22Rv1 (cell line): Measurements from ENCODE around the gene CTBP2.

Experiments used
- H3K27ac ChIP-seq: fragments of 450-650 bp; 2 replicates; pipeline ENCODE4 v1.5.1; 2017
- ZFX ChIP-seq: fragments of 450-650 bp; IDR thresholded peaks from 2 replicates; pipeline ENCODE4 v1.6.1; 2017; ENCODE audit warnings: antibody characterized with exemption, borderline replicate concordance
- TF ChIP-seq, protein P1 (sequence below): fragments of 450-650 bp; IDR thresholded peaks from 2 replicates; pipeline ENCODE4 v1.5.1; 2017; ENCODE audit warnings: mild to moderate bottlenecking

CTBP2 gene

DNA sequence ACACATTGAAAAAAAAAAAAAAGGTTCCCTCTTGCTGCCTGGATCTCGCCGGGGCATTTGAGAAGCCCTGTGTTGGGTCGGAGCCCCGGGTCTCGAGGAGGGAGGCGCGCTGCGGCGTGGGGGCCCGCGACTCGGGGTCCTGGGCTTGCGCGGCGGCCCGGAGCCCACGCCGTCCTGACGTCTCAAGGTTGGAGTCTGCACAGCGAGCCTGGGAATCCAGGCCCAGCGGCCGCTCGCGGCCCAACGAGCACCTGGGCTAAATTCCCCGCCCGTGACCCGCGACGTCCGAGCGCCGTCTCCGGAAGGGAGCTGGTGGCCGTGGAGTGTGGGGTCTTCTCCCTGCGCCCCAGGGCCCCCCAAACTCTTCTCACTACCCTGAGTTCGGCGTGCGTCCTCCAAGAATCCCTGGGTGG is 1.4 kb upstream of the CTBP2 start:
- H3K27ac ChIP-seq, result peak overlapping the region; percentile 86
- TF ChIP-seq ZFX, result no peak
- TF ChIP-seq, protein P1, sequence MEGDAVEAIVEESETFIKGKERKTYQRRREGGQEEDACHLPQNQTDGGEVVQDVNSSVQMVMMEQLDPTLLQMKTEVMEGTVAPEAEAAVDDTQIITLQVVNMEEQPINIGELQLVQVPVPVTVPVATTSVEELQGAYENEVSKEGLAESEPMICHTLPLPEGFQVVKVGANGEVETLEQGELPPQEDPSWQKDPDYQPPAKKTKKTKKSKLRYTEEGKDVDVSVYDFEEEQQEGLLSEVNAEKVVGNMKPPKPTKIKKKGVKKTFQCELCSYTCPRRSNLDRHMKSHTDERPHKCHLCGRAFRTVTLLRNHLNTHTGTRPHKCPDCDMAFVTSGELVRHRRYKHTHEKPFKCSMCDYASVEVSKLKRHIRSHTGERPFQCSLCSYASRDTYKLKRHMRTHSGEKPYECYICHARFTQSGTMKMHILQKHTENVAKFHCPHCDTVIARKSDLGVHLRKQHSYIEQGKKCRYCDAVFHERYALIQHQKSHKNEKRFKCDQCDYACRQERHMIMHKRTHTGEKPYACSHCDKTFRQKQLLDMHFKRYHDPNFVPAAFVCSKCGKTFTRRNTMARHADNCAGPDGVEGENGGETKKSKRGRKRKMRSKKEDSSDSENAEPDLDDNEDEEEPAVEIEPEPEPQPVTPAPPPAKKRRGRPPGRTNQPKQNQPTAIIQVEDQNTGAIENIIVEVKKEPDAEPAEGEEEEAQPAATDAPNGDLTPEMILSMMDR, result peak; percentile 21; the same call in 1 of the 2 replicates

DNA sequence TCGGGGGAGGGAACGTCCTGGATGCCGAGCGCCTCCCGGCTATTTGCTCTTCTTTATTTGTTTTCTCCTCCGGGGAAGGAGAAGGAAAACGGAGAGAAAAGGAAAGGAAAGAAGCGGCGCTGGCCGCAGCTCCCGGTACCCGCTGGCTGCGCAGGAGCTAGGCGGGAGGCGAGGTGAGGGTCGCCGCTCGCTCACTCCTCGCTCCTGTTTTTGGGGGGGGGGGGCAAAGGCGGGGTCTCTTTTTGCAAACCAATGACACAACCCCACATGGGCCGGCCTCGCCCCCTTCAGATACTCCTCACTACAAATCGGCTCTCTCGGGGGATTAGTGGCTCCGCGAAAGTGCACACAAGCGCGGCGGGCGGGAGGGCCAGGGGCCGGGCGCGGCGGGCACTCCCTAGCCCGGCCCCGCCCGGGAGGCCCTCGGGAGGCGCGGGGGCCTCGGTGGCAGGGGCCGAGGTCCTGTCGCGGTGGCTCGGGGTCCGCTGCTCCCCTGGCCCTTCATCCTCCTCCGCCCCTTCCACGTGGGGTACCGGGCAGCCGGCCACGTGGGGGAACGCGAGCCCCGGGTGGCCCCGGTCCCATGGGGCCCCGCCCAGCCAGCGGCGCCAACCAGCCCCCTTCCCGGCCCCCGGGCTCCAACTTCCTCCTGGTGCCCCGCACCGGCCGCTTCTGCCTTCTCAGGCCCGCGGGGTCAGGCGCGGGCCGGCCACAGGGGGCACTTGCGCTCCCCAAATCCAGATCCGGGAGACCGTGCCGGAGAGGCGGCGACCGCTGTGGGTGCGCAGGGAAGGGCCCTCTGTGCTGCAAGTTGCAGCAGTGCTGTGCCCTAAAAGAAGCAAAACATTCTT is 718 bp upstream of the CTBP2 start:
- no peak for TF ChIP-seq ZFX
- TF ChIP-seq, protein P1, result peak; percentile 37
- peak overlapping the region; percentile 86 for H3K27ac ChIP-seq

DNA sequence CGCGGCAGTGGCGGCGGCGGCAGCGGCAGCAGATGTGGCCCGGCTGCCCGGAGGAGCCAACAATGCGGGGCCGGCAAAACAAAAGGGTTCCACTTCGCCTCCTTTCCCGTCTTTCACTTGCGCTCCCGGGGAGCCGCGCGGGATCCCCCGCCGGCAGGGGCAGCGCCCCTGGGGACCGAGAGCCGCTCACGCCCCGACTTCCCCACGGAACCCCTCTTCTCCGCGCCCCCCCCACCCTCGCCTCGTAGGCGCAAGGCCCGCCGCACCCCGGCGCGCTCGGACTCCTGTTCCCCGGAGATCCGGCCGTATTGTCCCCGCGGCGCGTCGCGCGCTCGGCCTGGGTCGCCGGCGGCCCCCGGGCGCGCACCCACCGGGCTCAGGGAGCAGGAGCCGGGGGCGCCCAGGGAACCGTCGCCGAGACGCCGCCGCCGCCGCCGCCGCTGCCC is 854 bp downstream of the CTBP2 start:
- TF ChIP-seq, protein P1, result no peak
- TF ChIP-seq ZFX, result no peak
- peak overlapping the region; percentile 86 for H3K27ac ChIP-seq

DNA sequence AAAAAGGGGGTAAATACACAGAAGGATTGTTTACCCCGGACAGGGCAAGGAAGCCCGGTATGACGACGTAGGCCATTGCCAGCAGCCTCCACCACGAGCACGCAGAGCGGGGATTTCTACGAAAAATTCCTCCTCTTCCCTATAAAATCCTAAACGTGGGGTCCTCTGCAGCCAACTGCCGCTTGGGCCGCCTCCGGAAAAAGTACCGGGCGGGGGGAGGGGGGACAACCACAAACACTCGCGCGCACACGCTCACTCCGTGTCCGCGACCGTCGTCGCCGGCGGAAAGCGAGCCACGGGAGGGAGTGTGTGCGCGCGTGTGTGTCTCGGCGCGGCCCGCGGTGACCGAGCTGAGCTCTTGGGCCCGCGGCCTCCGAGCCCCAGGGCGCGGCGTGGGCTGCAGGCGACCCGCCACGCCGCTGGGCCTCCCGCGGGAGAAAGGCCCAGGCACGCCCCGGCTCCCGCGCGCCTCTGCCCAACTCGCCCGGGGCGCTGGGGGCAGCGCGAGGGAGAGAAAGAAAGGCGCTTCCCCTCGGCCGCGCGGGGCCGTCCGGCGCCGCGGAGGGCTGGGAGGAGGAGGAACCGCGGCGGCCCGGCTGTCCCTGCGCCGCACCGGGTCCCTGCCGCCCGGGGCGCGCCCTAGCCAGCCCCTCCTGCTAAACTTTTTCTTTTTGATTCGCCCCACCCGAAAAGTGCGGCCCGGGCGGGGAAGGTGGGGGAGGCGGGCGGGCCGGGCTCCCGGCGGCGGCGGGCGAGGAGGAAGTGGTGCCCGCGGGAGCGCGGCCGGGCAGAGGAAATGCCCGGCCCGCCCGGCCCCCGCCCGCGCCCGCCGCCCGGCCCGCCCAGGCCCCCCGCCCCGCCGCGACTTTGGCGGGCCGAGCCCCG is 1.5 kb downstream of the CTBP2 start:
- no peak for TF ChIP-seq ZFX
- TF ChIP-seq, protein P1, result 0 out of 2 replicates have a peak, but pooled peaks have one; percentile 1
- peak overlapping the region; percentile 86 for H3K27ac ChIP-seq

DNA sequence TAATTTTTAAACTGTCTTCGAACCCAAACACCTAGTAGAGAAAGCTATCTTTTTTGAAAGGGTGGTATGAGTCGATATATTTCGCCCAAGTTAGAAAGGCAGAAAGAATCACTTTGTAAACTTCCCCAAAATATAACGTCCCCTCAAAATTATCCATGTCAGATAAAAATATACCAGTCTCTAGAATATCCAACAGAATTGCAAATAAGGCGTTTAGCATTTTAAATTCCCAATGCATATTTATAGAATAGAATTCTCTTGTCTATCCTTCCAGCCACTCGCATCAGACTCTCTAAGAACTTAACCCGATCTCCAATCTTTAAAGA is 2.1 kb downstream of the CTBP2 start:
- H3K27ac ChIP-seq, result peak overlapping the region; percentile 86
- TF ChIP-seq, protein P1, result no peak
- no peak for TF ChIP-seq ZFX

DNA sequence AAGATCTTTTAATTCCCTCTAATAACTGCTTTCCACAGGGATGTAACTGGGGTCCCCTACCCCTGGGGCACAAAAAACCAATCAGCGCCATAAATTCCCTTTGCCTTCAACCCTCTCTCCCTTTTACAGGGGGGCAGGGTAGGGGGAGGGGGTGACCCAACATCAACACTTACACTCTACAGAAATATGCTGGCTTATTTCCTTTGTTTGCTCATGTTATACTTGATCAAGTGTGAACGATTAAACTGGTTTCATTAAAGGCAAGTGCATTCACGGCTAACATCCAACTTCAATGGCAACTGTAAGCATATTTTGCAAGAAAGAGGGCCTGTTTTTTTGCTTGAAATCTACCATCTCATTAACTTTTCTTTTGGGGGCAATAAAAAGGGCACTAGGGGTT is 2.9 kb downstream of the CTBP2 start:
- no peak for TF ChIP-seq ZFX
- TF ChIP-seq, protein P1, result no peak
- peak overlapping the region; percentile 86 for H3K27ac ChIP-seq
